GM18858 (cell line): ENCODE results near the gene HDAC9.

Experiments
- ATAC-seq: cut with Tn5 transposase; IDR thresholded peaks from one replicate; pipeline ENCODE4 v1.9.1; 2021; ENCODE audit not compliant: unreplicated experiment

The HDAC9 gene

DNA sequence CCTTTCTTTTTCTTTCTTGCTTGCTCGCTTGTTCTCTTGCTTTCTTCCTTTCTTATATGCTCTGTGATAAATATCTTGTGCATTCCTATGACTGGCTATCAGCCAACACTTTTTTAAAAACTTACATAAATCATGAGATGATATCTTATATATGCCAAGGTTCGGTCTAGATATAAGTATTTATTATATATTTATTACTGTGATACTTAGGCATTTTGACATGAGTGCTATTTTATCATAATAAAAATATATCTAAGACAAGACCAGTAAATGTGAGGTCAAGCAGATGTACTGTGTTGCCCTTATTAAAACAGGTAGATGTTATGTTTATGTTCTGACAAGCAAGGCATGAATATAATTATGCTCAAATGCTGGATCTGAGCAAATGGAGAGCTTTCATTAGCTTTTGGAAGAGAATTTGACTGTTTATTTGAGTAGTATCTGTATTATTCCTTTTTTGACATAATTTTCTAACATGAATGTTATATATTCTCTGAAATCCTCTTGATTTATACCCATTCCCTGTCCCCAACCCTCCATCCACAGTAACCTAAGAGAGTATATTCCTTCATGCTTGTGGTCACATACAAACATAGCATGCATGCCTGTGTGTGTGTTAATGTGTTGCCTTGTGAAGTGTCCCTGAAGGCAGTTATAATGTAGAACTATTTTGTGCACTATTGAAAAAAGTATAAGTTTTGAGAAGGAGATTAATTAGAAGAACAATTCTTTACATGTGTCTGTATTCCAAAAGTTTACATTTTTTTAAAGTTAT is 158.0 kb downstream of the HDAC9 start:
- no peak for ATAC-seq

DNA sequence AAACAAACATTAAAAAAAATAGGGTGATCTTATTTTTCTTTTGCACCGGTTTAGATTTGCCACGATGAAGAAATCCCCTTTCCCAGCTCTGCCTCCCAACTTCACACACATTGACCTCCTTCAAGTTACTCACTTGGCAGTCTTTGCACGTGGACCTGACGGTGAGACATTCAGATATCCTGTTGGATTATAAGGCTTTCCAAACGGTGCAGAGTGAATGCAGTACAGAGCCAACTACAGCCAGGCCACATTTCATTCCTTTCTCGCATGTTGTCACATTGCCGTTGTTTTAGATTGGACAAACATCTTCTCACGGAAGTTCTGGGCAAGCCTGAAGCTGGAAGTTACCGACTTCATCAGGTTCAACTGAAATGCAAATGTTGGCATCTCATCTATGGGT is 159.2 kb downstream of the HDAC9 start:
- ATAC-seq, result no peak

DNA sequence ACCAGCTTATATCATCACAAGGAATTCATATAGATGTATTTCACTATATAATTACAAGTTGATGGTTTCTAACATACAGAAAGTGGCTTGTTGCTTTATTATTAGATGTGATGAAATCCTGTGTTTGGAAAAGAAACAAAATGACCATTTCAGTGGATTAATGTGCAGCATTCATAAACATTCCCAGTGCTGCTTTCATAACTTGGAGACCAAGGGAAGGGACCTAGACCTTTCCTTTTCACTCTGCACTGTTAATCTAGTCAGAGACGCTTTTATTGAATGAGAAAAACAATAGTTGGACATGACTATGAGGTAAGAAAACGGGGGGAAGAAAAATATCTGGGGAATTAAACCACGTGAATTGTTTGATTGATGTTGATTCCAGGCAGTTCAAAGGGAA is 160.0 kb downstream of the HDAC9 start:
- ATAC-seq, result no peak

DNA sequence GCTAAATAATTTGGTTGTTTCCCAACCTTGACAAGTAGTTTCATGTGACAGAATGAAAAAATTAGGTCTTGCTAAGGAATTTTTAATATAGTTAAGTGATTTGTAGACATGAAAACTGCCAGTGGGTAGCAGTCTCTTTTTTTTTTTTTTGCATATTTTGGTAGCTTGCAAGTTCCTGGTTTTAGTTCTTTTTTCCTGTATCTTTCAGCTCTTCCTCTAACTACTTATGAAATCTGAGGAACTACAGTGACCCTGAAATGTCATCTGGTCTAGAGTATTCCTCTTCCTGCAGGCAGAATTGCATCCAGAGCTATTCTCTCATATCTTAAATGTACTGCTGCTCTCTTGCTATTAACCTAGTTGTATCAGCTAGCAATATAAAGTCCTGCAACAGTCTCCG is 160.4 kb downstream of the HDAC9 start:
- no peak for ATAC-seq

DNA sequence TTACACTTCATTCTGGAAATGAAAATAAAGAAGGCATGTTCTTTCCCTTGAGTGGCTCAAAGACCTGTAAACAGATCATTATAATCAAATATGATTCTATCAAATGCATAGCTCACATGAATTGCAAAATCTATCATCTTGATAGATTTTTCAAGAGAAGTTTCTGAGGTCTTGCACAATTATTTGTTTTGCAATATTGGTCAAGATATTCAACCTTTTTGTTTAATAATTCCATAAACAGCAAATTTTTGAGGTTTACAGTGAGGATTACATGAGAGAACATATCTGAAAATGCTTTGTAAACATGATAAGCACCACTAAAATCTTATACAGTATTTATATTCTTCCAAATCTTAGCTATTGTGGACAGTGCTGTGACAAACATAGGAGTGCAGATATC is 160.8 kb downstream of the HDAC9 start:
- no peak for ATAC-seq

DNA sequence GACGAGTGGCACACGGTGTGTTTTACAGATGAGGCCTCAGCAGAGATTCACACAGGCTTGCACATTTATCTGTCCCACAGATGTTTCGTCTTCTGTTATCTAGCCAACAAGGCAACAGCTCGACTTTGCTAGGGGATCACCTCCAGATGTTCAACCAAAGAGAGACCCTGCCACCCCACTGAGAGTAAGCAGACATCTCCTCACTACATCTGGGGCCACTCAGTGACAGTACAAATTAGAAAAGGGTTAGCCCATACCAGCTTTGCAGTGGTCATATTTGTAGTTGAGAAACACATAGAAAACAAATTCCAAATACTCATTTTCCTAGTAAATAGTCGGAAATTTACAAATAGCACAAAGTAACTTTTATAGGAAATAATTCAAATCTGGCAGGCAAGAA is 164.2 kb downstream of the HDAC9 start:
- ATAC-seq, result no peak

DNA sequence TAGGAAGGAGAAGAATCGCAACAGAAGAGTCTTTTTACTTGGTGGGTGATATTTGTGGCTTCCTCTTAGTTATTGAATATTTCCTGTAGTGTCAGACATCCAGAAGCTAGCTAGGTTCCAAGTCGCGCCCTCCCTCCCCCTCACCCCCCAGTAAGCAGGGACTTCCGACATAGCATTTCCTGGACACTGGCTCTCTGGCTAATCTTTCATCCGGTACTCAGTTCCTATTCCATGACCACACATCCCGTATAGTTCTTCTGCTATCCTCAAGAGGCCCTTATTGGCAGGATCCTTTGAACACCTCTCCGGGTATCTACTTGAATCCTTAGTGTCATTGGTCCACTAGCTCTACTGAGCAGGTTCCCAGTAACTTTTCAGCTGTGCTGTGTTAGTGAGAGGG is 167.8 kb downstream of the HDAC9 start:
- no peak for ATAC-seq

DNA sequence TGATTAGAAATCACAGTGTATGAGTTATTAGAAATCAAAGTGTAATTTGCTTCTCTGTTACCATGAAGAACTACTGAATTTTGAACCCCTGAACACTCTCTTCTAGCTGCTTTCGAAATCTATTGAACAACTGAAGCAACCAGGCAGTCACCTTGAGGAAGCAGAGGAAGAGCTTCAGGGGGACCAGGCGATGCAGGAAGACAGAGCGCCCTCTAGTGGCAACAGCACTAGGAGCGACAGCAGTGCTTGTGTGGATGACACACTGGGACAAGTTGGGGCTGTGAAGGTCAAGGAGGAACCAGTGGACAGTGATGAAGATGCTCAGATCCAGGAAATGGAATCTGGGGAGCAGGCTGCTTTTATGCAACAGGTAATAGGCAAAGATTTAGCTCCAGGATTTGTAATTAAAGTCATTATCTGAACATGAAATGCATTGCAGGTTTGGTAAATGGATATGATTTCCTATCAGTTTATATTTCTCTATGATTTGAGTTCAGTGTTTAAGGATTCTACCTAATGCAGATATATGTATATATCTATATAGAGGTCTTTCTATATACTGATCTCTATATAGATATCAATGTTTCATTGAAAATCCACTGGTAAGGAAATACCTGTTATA is 170.7 kb downstream of the HDAC9 start:
- peak; percentile 95 for ATAC-seq

DNA sequence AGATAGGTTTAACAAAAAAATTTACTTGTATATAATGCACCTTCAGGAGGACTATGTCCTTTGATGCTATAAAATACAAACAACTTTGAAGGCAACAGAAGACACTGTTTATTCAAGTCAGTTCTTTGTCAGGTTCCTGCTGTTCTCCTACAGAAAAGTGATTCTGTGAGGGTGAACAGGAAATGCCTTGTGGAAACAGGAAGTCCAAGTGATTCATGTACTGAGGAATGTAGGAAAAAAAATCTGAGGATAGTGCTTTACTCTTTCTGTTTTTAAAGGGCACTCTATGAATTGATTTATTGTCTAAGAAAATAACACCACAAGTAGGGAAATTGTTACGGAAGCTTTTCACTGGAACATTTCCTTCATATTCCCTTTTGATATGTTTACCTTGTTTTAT is 171.9 kb downstream of the HDAC9 start:
- no peak for ATAC-seq

DNA sequence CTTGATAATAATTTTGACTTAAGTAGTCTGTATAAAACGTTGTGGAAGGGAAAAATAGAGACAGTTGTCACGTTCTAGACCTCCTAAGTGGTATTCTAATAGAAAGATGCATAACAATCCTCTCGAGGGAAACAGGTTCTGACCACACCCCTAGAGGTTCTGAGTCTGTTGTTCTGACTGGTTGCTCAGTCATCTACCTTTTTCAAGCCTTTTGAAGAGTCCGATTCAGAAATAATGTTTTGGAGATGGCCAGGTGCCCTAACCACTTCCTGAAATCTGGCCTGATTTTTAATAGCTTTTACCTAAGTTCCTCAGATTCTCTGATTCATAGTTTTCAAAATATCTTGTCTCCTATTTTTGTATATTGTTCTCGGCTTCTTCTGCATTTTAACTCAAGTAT is 175.6 kb downstream of the HDAC9 start:
- no peak for ATAC-seq

DNA sequence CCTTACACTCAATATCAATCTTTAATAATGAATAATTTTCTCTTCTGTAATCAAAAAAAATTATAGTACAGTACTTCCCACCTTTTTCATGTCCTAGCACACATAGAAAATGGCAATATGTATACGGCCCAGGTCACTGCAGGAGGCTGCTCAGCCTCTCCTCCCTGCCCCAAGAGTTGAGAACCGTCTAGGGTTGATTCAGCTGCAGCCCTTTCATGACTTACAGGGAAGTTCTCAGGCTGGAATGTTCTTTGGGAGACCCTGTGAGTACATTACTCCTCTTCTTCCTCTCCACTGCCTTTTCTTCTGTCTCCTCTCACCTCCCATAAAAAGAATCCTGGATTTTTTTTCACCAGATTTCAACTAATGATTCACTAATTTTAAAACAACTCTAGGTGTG is 180.0 kb downstream of the HDAC9 start:
- ATAC-seq, result no peak

DNA sequence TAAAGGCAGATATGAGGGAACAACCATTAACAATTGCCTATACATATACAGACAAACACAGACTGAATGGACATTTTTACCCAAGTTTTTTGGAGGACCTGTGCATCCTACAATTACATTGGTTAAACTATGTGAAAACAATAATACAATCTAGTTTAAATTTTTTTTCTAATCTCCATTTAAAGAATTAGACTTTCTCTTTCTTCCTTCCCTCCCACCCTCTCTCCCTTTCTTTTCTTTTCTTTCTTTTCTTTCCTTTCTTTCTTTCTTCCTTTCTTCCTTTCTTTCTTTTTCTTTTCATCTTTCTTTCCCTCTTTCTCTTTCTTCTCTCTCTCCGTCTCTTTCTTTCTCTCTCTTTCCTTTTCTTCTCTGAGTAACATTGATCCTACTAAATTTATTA is 183.7 kb downstream of the HDAC9 start:
- no peak for ATAC-seq

DNA sequence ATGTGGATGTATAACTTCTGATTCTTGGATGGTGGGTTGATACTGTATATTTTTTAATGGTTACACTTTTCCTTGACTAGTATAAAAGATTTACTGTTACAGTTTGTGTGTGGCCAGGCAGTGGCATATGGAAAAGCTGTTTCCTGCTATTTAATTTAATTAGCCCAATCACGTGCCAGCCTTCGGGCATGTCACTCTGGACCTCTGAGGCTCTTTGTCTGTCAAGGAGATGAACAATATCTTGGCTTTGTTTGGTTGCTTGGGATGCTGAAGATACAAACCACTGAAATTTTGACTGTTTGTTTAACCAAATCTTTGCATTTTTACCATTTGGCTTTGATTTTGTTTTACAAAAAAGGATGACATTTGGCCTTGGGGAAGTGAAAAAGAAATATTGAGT is 185.0 kb downstream of the HDAC9 start:
- no peak for ATAC-seq

DNA sequence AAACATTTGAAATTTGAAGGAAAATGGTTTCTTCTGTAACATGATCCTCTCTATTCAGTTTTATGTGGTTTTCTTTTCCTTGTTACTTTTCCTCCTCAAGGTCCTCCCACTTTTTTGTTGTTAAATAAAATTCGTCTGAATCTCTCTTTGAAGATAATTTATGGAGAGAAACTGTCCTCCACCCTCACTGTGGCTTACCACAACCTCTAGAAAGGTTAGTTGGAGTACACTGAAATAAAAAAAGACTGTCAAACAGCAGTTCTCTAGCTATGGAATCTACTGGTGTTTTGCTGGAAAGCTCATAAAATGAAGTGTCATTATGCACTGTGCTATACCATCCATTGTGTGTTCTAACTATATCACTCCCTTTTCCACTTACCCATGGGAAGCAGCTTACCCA is 189.4 kb downstream of the HDAC9 start:
- ATAC-seq, result no peak

DNA sequence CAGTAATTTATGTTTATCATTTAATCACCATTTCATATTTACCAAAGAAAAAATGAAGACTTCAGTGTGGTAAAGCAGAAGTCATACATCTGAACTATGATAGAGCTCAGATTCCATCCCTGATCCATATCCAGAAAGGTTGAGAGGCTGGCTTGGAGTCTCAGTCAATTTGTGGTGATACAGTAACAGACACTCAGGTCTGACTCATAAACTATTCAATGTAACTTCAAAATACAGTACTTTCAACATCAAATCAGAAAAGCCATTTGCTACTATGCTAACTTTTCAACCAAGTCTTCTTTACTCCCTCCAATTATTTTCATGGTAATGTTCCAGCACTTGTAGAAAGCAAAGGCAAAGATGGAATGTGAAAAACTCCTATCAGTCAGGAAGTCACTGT is 190.4 kb downstream of the HDAC9 start:
- no peak for ATAC-seq

DNA sequence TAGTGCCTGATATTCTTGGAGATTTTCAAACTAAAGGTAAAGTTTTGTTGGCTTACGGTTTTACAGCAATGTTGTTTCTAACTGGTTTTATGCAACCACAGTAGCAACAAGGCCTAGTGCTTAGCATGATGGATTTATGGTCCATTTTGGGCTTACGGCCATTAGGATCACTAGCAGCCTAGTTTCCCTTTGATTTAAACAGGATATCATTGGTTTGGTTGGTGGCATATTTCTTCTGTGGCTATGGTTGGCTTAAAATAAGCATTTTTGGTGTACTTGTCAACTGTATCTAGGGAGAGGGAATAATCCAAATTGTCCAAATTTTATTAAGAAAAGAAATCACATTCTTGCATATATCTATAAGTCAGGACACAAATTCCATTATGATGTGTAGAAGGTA is 194.0 kb downstream of the HDAC9 start:
- no peak for ATAC-seq

DNA sequence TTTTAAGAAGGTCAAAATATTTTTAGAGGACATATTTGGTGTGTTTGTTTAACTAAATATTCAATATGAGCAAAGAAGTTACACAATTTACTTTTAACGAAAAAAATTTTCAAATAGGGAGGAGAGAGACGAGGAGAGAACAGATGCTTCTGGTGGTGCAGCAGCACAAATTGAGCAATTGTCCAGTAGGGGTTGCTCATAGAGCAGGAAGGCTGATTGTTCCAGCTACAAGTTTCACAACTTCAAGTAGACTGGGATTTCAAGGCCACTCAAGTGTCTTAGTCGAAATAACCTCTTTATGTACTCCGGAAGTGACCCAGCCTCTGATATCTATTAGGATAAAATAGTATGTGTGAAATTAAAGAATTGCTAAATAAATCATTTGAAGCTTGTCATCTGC is 197.9 kb downstream of the HDAC9 start:
- ATAC-seq, result no peak

DNA sequence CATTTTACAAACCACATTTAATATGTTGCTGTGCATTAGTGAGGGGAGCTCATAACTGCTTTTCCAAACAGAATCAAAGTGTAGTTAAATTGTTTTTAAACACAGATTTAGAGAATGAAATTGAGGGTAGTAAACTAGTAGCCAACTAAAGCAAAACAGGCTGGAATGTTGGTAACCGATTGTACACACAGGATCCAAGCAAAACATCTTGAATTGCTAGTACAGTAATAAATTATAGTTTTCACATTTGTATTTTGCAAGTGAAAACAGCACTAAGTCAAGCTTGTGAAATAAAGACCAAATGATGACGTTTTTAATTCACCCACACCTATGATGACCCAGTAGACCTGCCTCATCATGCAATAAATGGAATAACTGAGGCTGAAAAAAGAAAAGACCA is 198.3 kb downstream of the HDAC9 start:
- ATAC-seq, result no peak

DNA sequence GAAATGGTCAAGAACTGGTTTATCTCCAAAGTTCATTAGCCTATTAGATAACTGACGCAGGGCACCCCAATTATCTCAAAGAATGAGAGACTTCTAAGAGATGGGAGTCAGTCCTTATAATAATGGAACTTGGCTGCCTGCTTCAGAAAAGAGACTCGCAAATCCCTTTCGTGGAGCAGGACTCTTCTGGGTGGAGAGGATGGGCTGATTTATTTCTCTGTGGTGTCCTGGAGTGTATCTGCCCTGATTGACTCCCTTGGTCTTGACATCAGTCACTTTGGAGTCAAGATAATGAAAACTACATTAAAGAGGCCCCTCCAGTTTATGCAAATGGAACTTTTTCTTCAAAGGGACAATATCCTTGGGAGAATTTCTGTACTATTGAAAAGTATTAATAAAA is 198.9 kb downstream of the HDAC9 start:
- no peak for ATAC-seq

DNA sequence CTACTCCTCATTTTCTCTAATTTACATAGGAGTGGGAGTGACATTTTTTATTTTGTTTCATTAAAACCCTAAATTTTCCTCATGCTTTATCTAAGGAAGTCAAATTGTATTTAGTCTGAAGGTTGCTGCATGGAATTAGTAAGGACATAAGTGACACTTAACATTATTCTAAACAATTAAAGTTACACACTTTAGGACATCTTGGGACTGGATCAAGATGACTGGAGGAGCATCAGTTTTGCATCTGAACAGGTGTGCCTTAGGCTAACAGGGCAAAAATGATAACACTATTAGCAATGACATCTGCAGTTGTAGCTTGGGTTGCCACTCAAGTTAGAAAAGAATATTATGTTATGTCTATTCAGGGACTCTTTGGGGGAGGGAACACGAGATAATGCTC is 199.4 kb downstream of the HDAC9 start:
- ATAC-seq, result no peak

DNA sequence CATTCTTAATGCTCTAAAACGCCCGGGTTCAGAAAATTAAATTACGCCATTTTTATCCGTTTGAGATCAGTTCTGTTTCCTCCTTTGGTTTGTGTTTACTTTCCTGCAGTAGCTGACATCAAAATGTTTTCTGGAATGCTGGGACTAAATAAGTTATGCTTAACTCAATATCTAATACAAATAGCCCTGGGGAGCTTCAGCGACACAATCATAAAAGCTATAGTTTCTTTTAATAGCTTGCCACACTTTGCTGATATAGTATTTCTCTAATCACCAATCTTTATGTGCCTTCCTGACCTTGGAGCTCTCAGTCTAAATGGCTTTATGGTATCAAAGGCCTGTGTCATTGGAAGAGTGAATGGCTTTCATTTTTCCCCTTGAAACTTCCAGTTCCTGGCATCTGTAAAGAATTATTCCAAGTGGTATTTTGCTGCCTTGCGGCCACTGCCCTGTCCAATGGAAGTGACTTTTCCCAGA is 202.7 kb downstream of the HDAC9 start:
- ATAC-seq, result no peak

DNA sequence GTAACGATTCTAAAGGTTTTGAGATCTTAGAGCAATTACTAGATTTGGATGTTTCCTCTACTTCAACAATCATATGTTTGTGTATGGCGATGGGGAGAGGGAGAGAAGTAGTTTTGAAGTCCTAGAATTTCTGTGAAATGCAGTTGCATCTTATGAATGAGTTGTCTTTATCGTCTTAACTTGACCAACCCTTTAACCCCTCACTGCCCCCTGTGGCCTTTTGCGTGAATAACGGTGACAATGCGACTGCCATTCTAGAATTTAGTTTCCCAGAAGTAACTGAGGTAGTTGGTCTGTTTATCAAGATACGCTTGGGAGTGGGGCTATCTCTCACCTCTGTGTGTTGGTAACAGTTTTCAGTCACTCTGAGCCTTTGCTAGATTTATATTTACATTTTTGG is 204.6 kb downstream of the HDAC9 start:
- ATAC-seq, result no peak
